ENCODE data around the gene SMARCD1. TPM values are rescaled to one million over a fixed set of nuclear protein-coding genes. Genes with fewer than 3 reads are reported as not detected.
A peak's percentile ranks its signal among the peaks of the same experiment; 100 is the strongest.

The SMARCD1 gene
- 10 to 100 TPM; 72.3 to 78.1 TPM for total RNA-seq

DNA sequence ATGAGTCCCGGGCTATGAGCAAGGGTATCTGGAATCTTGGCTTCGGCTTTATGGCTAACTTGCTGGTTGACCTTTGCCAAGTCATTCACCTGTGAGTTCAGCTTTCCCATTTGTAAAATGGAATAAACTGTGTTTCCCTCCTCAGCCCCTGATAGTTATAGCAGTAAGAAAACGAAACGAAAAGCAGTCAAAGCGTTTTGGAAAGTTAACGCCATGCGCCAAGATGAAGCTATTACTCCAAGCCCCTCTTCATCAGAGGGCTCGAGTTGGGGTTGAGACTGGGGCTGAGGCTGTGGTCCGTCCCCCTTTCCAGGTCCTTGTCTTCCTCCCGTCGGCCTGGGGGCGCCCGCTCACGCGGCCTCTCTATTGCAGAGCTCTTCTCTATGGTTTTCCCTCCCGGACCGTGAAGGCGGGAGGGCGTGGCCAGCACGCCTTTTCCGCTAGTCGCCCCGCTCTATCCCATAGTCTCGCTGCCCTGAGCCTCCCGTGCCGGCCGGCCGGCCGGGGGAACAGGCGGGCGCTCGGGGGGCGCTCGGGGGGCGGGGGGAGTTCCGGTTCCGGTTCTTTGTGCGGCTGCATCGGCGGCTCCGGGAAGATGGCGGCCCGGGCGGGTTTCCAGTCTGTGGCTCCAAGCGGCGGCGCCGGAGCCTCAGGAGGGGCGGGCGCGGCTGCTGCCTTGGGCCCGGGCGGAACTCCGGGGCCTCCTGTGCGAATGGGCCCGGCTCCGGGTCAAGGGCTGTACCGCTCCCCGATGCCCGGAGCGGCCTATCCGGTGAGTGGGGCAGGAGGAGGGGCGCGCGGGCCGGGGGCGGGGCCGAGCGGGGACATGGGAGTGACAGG, at the start of gene SMARCD1:
SMARCD1 (plus strand) TSS at position 568 of the 840 bp plus-strand sequence; CDS start at position 596, 28 bp downstream.
- Mint-ChIP-seq H3K4me3 (peak within 1 kb of the TSS; percentile 90), H3K36me3 (ENCODE audit: low read depth) (peaks cover 29% of the 10 kb centered on the region), H3K4me1 (ENCODE audit: low read depth) (peaks cover 29% of the 10 kb centered on the region), H3K27ac (peak within 1 kb of the TSS; percentile 94), H3K9me3 (ENCODE audit: insufficient read depth) (no peaks in the 10 kb centered on the region), H3K27me3 (ENCODE audit: low read depth) (no peaks in the 10 kb centered on the region)
- peak; percentile 86 for DNase-seq
- CTCF ChIA-PET: interaction anchor here (0.5 to 11.9 kb wide), 29 partner anchors 9 to 1047 kb away, joined by 3 to 144 read pairs (median 3); partner anchors contain the start of genes COX14, GPD1 and LIMA1
- POLR2A ChIA-PET: interaction anchor here (0.7 to 3.4 kb wide), 14 partner anchors 8 to 316 kb away, joined by 3 to 44 read pairs (median 4); partner anchors contain the start of genes BCDIN3D, CERS5, COX14 and LARP4
- peak; percentile 90 for ATAC-seq

DNA sequence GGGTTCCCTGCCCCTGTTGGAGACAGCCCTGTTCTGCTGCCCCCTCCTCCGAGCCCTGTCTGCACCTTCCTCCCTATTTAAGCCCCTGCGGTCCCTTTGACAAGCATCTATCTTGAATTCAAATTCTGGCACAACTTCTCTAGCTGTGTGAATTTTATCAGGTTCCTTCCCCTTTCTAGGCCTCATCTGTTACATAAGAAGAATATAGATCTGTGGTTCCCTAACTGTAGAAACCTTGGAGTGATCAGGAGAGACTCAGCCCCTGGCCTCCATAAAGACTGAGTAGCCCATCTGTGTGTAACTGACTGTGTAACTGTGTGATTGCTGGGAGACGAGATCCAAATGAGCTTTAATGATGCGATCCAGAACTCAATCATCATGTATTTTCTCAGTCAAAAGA, 46.8 kb upstream of the SMARCD1 start:
- no peak overlapping the region for H3K4me3 Mint-ChIP-seq
- H3K27ac Mint-ChIP-seq: no peak overlapping the region
- H3K36me3 Mint-ChIP-seq (ENCODE audit: low read depth): no peaks in the 10 kb centered on the region
- peaks cover 10% of the 10 kb centered on the region for H3K27me3 Mint-ChIP-seq (ENCODE audit: low read depth)
- DNase-seq: no peak
- CTCF ChIA-PET: interaction anchor here (0.8 to 10.3 kb wide), 29 partner anchors 9 to 183 kb away, joined by 3 to 180 read pairs (median 10); partner anchors contain the start of genes COX14, RACGAP1 and SMARCD1
- peaks cover 4% of the 10 kb centered on the region for H3K4me1 Mint-ChIP-seq (ENCODE audit: low read depth)
- POLR2A ChIA-PET: no interaction called here
- no peak for ATAC-seq
- H3K9me3 Mint-ChIP-seq (ENCODE audit: insufficient read depth): no peaks in the 10 kb centered on the region

DNA sequence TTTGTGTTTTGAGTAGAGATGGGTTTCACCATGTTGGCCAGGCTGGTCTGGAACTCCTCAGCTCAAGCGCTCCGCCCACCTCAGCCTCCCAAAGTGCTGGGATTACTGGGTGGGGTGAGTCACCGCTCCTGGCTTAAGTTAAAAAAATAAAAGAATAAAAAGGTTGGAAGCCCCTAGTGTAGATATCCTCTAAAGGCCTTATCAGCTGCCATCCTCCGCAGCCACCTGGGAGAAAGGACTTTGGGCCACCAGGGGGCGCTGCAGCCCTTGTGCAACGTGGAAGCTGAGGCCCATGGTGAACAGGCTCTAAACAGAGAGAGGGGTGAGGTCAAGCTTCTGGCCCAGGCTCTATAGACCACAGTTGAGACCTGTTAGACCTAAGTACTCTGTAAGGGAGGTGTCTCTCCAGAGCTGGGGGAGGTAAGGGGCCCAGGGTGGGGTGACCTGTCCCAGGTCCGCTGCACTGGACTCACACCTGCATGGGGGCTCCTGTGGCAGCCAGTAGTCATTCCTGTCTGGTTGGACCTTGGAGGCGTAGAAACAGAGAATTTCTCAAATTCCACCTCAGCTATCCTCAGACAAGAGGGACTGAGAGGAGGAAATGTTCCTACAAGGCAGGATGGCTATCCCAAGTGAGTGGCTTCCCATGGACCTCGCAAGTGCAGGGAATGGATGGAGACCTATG, 45.8 kb upstream of the SMARCD1 start:
- ATAC-seq: peak; percentile 92
- Mint-ChIP-seq H3K9me3 (ENCODE audit: insufficient read depth) (no peaks in the 10 kb centered on the region), H3K4me3 (no peak overlapping the region), H3K27ac (no peak overlapping the region), H3K4me1 (ENCODE audit: low read depth) (peaks cover 4% of the 10 kb centered on the region), H3K27me3 (ENCODE audit: low read depth) (peaks cover 10% of the 10 kb centered on the region), H3K36me3 (ENCODE audit: low read depth) (no peaks in the 10 kb centered on the region)
- POLR2A ChIA-PET: interaction anchor here (1.2 kb wide), 1 partner anchor 20 kb away, joined by 3 read pairs; no protein-coding TSS in a partner anchor
- CTCF ChIA-PET: interaction anchor here (0.6 to 10.3 kb wide), 39 partner anchors 9 to 395 kb away, joined by 3 to 180 read pairs (median 7); partner anchors contain the start of genes COX14, RACGAP1 and SMARCD1
- peak; percentile 91 for DNase-seq

DNA sequence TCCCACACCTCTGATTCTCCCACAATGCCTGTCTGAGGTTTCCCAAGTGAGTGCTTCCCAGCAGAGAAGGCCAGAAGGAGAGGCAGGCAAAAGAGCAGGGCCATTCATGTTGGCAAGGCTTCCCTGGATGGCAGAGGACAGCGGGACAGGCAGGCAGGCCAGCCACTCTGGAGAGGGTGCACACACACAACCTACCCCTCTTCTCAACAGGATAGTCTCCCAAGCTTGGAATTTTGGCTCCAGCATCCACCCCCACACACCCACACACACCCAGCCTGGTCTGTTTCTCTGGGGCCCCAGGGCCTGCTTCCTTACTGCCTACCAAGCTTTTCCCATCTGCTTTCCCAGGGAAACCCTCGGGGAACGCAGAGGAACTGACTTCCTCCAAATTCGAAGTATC, 44.5 kb upstream of the SMARCD1 start:
- ChIA-PET CTCF (interaction anchor here (2.8 to 10.3 kb wide), 7 partner anchors 10 to 95 kb away, joined by 16 to 180 read pairs (median 28); partner anchors contain the start of gene RACGAP1), POLR2A (interaction anchor here (0.7 kb wide), 1 partner anchor 80 kb away, joined by 3 read pairs; no protein-coding TSS in a partner anchor)
- Mint-ChIP-seq H3K27me3 (ENCODE audit: low read depth) (peaks cover 8% of the 10 kb centered on the region), H3K4me3 (no peak overlapping the region), H3K36me3 (ENCODE audit: low read depth) (no peaks in the 10 kb centered on the region), H3K9me3 (ENCODE audit: insufficient read depth) (no peaks in the 10 kb centered on the region), H3K27ac (no peak overlapping the region), H3K4me1 (ENCODE audit: low read depth) (peaks cover 4% of the 10 kb centered on the region)
- no peak for DNase-seq
- ATAC-seq: no peak

DNA sequence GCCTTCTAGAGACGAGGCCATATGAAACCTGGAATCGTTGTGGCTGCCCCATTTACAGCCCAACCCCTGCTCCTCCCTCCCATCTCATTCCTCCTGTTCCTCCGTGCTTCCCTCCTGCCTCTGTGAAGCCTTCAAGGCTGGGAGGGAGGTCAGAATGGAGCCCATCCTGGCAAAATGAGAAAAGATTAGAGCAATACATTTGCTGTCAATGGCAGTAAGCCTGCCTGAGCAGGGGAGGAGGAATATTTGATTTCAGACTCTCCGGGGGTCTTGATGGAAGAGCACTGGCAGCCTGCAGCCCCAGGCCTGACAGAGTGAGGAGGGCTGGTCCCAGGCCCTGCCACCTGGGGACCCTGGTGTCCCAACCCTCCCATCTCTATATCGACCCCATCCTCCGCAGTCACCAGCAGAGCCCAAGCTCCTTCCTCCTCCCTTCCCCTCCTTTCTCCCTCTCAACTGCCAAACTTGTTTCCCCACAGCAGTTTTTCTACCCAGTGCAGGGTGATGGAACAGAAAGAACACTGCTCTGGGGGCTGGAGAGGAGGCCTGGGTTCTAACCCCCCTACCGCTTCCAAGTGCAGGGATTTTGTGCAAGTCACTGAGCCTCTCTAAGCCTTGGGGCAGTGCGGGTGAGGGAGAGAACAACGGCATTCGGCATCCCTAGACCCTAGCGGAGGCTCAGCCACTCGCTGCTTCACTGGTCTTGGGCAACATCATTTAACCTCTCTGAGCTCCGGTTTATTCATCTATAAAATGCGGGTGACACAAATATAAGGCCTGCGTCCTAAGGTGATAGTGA, 43.9 kb upstream of the SMARCD1 start:
- CTCF ChIA-PET: interaction anchor here (4.3 to 10.3 kb wide), 3 partner anchors 14 to 96 kb away, joined by 19 to 180 read pairs (median 100); no protein-coding TSS in a partner anchor
- H3K27me3 Mint-ChIP-seq (ENCODE audit: low read depth): peaks cover 6% of the 10 kb centered on the region
- DNase-seq (no peak), ATAC-seq (no peak)
- H3K36me3 Mint-ChIP-seq (ENCODE audit: low read depth): no peaks in the 10 kb centered on the region
- H3K27ac Mint-ChIP-seq: no peak overlapping the region
- POLR2A ChIA-PET: no interaction called here
- no peaks in the 10 kb centered on the region for H3K9me3 Mint-ChIP-seq (ENCODE audit: insufficient read depth)
- H3K4me3 Mint-ChIP-seq: no peak overlapping the region
- H3K4me1 Mint-ChIP-seq (ENCODE audit: low read depth): peaks cover 4% of the 10 kb centered on the region

DNA sequence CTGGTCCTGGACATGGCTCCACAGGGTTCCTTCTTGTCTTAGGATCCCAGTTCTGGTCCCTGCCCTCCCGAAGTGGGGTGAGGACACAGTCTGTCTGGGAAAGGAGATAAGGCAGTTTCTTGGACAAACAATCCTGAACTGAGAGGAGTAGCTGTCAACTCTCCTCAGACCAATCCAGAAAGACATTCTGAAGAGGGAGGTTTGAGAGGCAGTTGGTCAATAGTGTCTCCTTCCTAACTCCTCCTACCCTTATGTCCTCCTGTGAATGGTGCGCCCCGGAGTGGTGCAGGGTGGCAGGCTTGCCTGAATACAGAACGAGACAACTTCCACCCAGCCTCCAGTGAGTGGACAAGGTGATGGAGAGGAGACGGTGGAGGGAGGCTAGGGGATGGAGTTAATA, 43.2 kb upstream of the SMARCD1 start:
- Mint-ChIP-seq H3K27me3 (ENCODE audit: low read depth) (peaks cover 3% of the 10 kb centered on the region), H3K4me1 (ENCODE audit: low read depth) (peaks cover 4% of the 10 kb centered on the region), H3K36me3 (ENCODE audit: low read depth) (no peaks in the 10 kb centered on the region), H3K9me3 (ENCODE audit: insufficient read depth) (no peaks in the 10 kb centered on the region), H3K27ac (no peak overlapping the region), H3K4me3 (no peak overlapping the region)
- no peak for ATAC-seq
- no peak for DNase-seq
- ChIA-PET POLR2A (interaction anchor here (0.6 kb wide), 1 partner anchor 131 kb away, joined by 3 read pairs; no protein-coding TSS in a partner anchor), CTCF (interaction anchor here (2.0 to 10.3 kb wide), 3 partner anchors 14 to 75 kb away, joined by 9 to 180 read pairs (median 100); no protein-coding TSS in a partner anchor)

DNA sequence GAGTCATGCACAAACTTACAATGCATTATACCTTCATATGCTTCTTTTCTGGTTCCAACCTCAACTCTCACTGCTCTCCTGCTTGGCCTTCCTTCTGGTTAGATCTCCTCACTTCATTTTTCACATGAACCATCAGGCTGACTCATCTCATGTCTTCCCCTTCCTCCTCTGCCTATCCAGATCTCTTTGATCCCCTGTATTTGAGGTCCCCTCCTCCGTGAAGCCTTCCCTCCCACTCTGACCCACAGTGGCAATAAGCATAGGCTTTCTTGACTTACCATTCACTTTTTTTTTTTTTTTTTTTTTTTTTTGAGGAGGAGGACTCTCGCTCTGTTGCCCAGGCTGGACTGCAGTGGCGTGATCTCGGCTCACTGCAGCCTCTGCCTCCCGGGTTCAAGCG, 42.4 kb upstream of the SMARCD1 start:
- CTCF ChIA-PET: interaction anchor here (2.0 to 10.3 kb wide), 3 partner anchors 13 to 76 kb away, joined by 9 to 180 read pairs (median 18); no protein-coding TSS in a partner anchor
- ATAC-seq: no peak

DNA sequence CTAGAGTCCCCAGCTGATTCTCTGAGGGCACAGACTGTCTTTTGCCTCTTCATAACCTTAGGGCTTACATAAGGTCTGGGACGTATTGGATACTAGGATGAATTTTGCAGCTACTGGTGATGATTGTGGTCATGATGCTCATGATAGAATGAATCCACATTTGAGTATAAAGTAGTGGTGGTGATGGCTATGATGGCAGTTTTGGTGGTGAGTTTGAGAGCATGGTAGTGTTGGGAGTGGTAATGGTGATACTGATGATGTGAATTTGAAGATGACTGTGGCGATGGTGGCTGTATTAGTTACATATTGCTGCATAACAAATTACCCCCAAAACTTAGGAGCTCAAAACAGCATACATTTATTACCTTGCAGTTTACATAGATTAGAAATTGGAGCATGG, 41.8 kb upstream of the SMARCD1 start:
- Mint-ChIP-seq H3K9me3 (ENCODE audit: insufficient read depth) (no peaks in the 10 kb centered on the region), H3K27ac (no peak overlapping the region), H3K27me3 (ENCODE audit: low read depth) (peaks cover 8% of the 10 kb centered on the region), H3K36me3 (ENCODE audit: low read depth) (no peaks in the 10 kb centered on the region), H3K4me3 (no peak overlapping the region), H3K4me1 (ENCODE audit: low read depth) (peaks cover 4% of the 10 kb centered on the region)
- ChIA-PET CTCF (interaction anchor here (1.0 to 10.3 kb wide), 5 partner anchors 12 to 76 kb away, joined by 3 to 180 read pairs (median 9); partner anchors contain the start of gene RACGAP1), POLR2A (no interaction called here)
- DNase-seq (no peak), ATAC-seq (no peak)

More for the DNA sequence above, 42.4 kb upstream of the SMARCD1 start:
- H3K4me1 Mint-ChIP-seq (ENCODE audit: low read depth): peaks cover 4% of the 10 kb centered on the region
- H3K4me3 Mint-ChIP-seq: no peak overlapping the region
- no peaks in the 10 kb centered on the region for H3K36me3 Mint-ChIP-seq (ENCODE audit: low read depth)
- no peak overlapping the region for H3K27ac Mint-ChIP-seq
- peaks cover 8% of the 10 kb centered on the region for H3K27me3 Mint-ChIP-seq (ENCODE audit: low read depth)
- POLR2A ChIA-PET: no interaction called here
- no peak for DNase-seq
- no peaks in the 10 kb centered on the region for H3K9me3 Mint-ChIP-seq (ENCODE audit: insufficient read depth)

DNA sequence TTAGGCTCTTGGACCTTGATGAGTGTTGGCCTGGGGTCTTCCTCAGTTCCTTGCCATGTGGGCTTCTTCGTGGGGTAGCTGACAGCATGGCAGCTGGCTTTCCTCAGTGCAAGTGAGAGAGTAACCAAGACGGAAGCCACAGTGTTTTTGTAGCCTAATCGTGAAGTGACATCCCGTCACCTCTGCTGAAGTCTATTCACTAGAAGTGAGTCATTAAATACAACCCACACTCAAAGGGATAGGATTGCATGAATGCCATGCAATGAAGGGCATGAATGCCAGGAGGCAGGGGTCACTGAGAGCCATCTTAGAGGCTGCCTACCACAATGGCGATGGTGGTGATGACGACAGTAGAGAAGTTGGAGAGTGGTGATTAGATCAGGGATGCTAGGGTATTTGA, 41.3 kb upstream of the SMARCD1 start:
- H3K4me3 Mint-ChIP-seq: no peak overlapping the region
- H3K27me3 Mint-ChIP-seq (ENCODE audit: low read depth): peaks cover 8% of the 10 kb centered on the region
- H3K4me1 Mint-ChIP-seq (ENCODE audit: low read depth): peaks cover 4% of the 10 kb centered on the region
- ChIA-PET POLR2A (no interaction called here), CTCF (interaction anchor here (1.0 to 10.3 kb wide), 6 partner anchors 12 to 98 kb away, joined by 3 to 180 read pairs (median 6); partner anchors contain the start of gene RACGAP1)
- DNase-seq: no peak
- no peak for ATAC-seq
- H3K36me3 Mint-ChIP-seq (ENCODE audit: low read depth): no peaks in the 10 kb centered on the region
- no peak overlapping the region for H3K27ac Mint-ChIP-seq
- H3K9me3 Mint-ChIP-seq (ENCODE audit: insufficient read depth): no peaks in the 10 kb centered on the region

DNA sequence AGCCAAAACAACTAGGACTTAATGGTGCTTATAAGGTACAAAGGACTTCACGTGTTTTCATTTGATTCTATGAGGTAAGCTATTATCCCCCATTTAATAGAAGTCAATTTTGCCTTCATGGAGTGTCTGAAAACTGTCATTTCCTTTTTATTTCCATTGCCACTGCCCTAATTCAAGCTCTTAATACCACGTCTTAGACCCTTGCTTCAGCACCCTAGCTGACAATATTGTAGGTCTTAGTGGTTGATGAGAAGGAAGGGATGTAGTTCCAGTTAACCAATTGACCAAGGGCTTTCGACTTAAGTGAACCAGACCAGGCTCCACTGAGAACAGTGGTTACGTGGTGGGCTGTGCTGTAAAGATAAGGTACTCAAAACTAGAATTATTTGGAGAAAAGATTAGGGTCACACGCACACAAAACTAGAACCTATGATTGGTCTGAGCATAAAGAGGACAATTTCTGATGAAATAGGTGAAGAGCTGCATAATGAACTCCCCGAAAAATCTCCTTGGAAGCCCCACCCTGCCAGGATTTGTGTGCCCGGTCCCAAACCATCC, 37.4 kb upstream of the SMARCD1 start:
- H3K4me3 Mint-ChIP-seq: no peak overlapping the region
- peaks cover 40% of the 10 kb centered on the region for H3K27me3 Mint-ChIP-seq (ENCODE audit: low read depth)
- peaks cover 4% of the 10 kb centered on the region for H3K4me1 Mint-ChIP-seq (ENCODE audit: low read depth)
- DNase-seq (no peak), ATAC-seq (no peak)
- H3K9me3 Mint-ChIP-seq (ENCODE audit: insufficient read depth): no peaks in the 10 kb centered on the region
- H3K27ac Mint-ChIP-seq: no peak overlapping the region
- no peaks in the 10 kb centered on the region for H3K36me3 Mint-ChIP-seq (ENCODE audit: low read depth)
- ChIA-PET CTCF (interaction anchor here (0.5 to 4.9 kb wide), 6 partner anchors 8 to 65 kb away, joined by 3 to 17 read pairs (median 8); partner anchors contain the start of gene COX14), POLR2A (no interaction called here)
